Endothelial cell of umbilical vein (primary cell): ENCODE data around the gene TRIM34.

Experiments used
- EZH2 ChIP-seq: IDR thresholded peaks from 2 replicates; pipeline ENCODE4 v1.6.1; 2012; ENCODE audit warnings: borderline replicate concordance, low read depth, mild to moderate bottlenecking, moderate library complexity, low read length, inconsistent platforms; ENCODE audit not compliant: severe bottlenecking
- FOS ChIP-seq: IDR thresholded peaks from 2 replicates; pipeline ENCODE4 v1.6.1; 2011; ENCODE audit warnings: mild to moderate bottlenecking, low read length, moderate library complexity, borderline replicate concordance; ENCODE audit not compliant: insufficient read depth
- GATA2 ChIP-seq: IDR thresholded peaks from 2 replicates; pipeline ENCODE4 v1.7.0; 2011; ENCODE audit warnings: low read depth, mild to moderate bottlenecking, moderate library complexity, mixed read lengths, low read length; ENCODE audit not compliant: insufficient read length, insufficient read depth
- JUN ChIP-seq: IDR thresholded peaks from 2 replicates; pipeline ENCODE4 v1.6.1; 2011; ENCODE audit warnings: borderline replicate concordance, low read depth; ENCODE audit not compliant: insufficient read length, insufficient read depth
- MYC ChIP-seq: IDR thresholded peaks from one replicate; pipeline ENCODE4 v1.6.1; 2011; ENCODE audit warnings: mild to moderate bottlenecking, low read depth, low read length
- POLR2A ChIP-seq: IDR thresholded peaks from 2 replicates; pipeline ENCODE4 v1.6.1; 2012; ENCODE audit warnings: low read depth, mild to moderate bottlenecking, control low read depth, low read length
- POLR2AphosphoS5 ChIP-seq: IDR thresholded peaks from 2 replicates; pipeline ENCODE4 v1.6.1; 2012; ENCODE audit warnings: low read depth, mild to moderate bottlenecking, control low read depth, low read length, moderate library complexity; ENCODE audit not compliant: insufficient read depth
- TF ChIP-seq, protein P1 (sequence below), 2 donors: IDR thresholded peaks; 1 replicate in 1 of 2; 2 replicates in 1 of 2; pipeline ENCODE4 v1.5.1; 2011; ENCODE audit warnings: low read length in 2 of 2, mild to moderate bottlenecking in 2 of 2, moderate library complexity in 2 of 2, control low read depth in 1 of 2, inconsistent platforms in 1 of 2, low read depth in 1 of 2; ENCODE audit not compliant: insufficient read depth in 1 of 2; ENCODE audit errors: extremely low read depth in 1 of 2
- TF ChIP-seq, protein P2 (sequence below): IDR thresholded peaks from 2 replicates; pipeline ENCODE4 v1.6.1; 2011; ENCODE audit not compliant: insufficient read depth, insufficient read length

DNA sequence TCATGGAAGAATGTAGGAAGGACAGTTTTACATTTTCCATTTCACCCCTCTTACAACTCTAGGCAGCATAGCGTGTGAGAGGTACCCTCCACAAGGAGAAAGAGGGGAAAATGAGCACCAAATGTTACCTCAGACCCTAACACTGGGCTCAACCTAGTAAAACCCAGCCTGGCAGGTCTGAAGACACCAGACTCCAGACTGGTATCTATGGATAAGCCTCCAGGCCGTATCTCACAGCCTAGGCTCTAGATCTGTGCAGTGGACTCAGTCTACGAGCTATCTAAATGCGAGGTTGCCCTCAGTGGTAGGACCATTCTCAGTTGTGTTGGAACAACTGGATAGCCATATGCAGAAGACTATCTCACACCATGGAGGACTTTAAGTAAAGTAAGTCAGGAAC lies 49.6 kb downstream of the TRIM34 start:
- TF ChIP-seq, protein P1, sequence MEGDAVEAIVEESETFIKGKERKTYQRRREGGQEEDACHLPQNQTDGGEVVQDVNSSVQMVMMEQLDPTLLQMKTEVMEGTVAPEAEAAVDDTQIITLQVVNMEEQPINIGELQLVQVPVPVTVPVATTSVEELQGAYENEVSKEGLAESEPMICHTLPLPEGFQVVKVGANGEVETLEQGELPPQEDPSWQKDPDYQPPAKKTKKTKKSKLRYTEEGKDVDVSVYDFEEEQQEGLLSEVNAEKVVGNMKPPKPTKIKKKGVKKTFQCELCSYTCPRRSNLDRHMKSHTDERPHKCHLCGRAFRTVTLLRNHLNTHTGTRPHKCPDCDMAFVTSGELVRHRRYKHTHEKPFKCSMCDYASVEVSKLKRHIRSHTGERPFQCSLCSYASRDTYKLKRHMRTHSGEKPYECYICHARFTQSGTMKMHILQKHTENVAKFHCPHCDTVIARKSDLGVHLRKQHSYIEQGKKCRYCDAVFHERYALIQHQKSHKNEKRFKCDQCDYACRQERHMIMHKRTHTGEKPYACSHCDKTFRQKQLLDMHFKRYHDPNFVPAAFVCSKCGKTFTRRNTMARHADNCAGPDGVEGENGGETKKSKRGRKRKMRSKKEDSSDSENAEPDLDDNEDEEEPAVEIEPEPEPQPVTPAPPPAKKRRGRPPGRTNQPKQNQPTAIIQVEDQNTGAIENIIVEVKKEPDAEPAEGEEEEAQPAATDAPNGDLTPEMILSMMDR (IDR thresholded peaks at IDR 0.05; ENCODE audit: extremely low read depth in 1 of 2, insufficient read depth in 1 of 2, low read depth in 1 of 2, low read length in 2 of 2) = no peak
- TF ChIP-seq, protein P2, sequence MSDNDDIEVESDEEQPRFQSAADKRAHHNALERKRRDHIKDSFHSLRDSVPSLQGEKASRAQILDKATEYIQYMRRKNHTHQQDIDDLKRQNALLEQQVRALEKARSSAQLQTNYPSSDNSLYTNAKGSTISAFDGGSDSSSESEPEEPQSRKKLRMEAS = no peak
- TF ChIP-seq POLR2AphosphoS5 (no peak), EZH2 (no peak), POLR2A (no peak), JUN (no peak), MYC (no peak), GATA2 (no peak), FOS (no peak)
